Tongue (tissue), 2 donors: ENCODE measurements around the gene VPS18. TPM values are rescaled to one million over a fixed set of nuclear protein-coding genes. Genes with fewer than 3 reads are reported as not detected.

Experiments
- small RNA-seq: library from RNA; depleted of rRNA; stranded (forward); fragments of <200 nt; gene quantifications from one replicate; pipeline ENCODE3, GENCODE V24; 2014; ENCODE audit warnings: low replicate concordance
- total RNA-seq: library from RNA; depleted of rRNA; stranded (reverse); fragments of >200 nt; gene quantifications from one replicate; pipeline ENCODE4 v1.2.3, GENCODE V29; 2014

The VPS18 gene
- total RNA-seq, 1 donor from 2014 or later: 23.8 TPM

Small RNA genes within 50 kb of the gene (small RNA-seq; reads per million reads assigned to genes)
- gene AC025166.1 (not detected), gene ISCA1P4 (not detected)

Other genes with a start within 250 kb of the VPS18 start
- 9.2 TPM for gene RAD51, start 199.3 kb upstream of the VPS18 start, total RNA-seq
- gene RMDN3, start 139.2 kb upstream of the VPS18 start, total RNA-seq: 24.5 TPM
- gene GCHFR, start 130.4 kb upstream of the VPS18 start, total RNA-seq: 3.3 TPM
- gene C15orf62, start 124.5 kb upstream of the VPS18 start, total RNA-seq: 0.51 TPM
- 25.3 TPM for gene ZFYVE19, start 87.4 kb upstream of the VPS18 start, total RNA-seq
- 17.3 TPM for gene DNAJC17, start 87.0 kb upstream of the VPS18 start, total RNA-seq
- gene PPP1R14D, start 65.7 kb upstream of the VPS18 start, total RNA-seq: not detected
- gene SPINT1, start 50.4 kb upstream of the VPS18 start, total RNA-seq: 49.2 TPM
- gene RHOV, start 20.2 kb upstream of the VPS18 start, total RNA-seq: 11.8 TPM
- gene DLL4, start 34.9 kb downstream of the VPS18 start, total RNA-seq: 22.5 TPM
- 5.3 TPM for gene CHAC1, start 59.0 kb downstream of the VPS18 start, total RNA-seq
- gene INO80, start 221.8 kb downstream of the VPS18 start, total RNA-seq: 33.4 TPM